HG02973 (cell line): ENCODE data around the gene MDH2.
"Not testable (repeated sequence)": the region's sequence is repeated elsewhere in the genome, so short reads cannot be mapped to it uniquely, and the experiment has no call there.

ENCODE experiments used
- ATAC-seq: cut with Tn5 transposase; IDR thresholded peaks from one replicate; pipeline ENCODE4 v1.9.1; 2021; ENCODE audit warnings: moderate library complexity; ENCODE audit not compliant: unreplicated experiment

The MDH2 gene

GRCh38 chr7:76047811-76048667, at the start of gene MDH2, which contains the start of gene STYXL1:
TSS of gene MDH2 (plus strand) at chr7:76048106. CDS start at chr7:76048161, 55 bp downstream.
TSS of gene STYXL1 (minus strand) at chr7:76048000. CDS start at chr7:76030523, 17,477 bp downstream.
- ATAC-seq, result peak; percentile 93

- ATAC-seq, result no peak
Observed at GRCh38 chr7:76000566-76000965, 47.3 kb upstream of the MDH2 start.

GRCh38 chr7:76002139-76002538, 45.8 kb upstream of the MDH2 start:
- no peak for ATAC-seq

GRCh38 chr7:76002822-76003221, 45.1 kb upstream of the MDH2 start:
- ATAC-seq, result no peak

GRCh38 chr7:76003351-76003750, 44.6 kb upstream of the MDH2 start:
- no peak for ATAC-seq

- ATAC-seq, result not testable (repeated sequence)
Observed at GRCh38 chr7:76005004-76005403, 42.9 kb upstream of the MDH2 start.

- no peak for ATAC-seq
Observed at GRCh38 chr7:76008156-76008687, 39.7 kb upstream of the MDH2 start.

GRCh38 chr7:76009672-76010600, 38.0 kb upstream of the MDH2 start:
- ATAC-seq, result no peak

GRCh38 chr7:76011442-76011861, 36.5 kb upstream of the MDH2 start:
- ATAC-seq, result no peak

- ATAC-seq, result no peak
Observed at GRCh38 chr7:76016191-76016947, 31.5 kb upstream of the MDH2 start.

GRCh38 chr7:76018520-76018919, 29.4 kb upstream of the MDH2 start:
- ATAC-seq, result not testable (repeated sequence)

GRCh38 chr7:76020031-76020714, 27.7 kb upstream of the MDH2 start:
- no peak for ATAC-seq

- ATAC-seq, result no peak
Observed at GRCh38 chr7:76022026-76022780, 25.7 kb upstream of the MDH2 start.

GRCh38 chr7:76023002-76023401, 24.9 kb upstream of the MDH2 start:
- no peak for ATAC-seq

GRCh38 chr7:76029682-76030081, 18.2 kb upstream of the MDH2 start:
- not testable (repeated sequence) for ATAC-seq

- ATAC-seq, result no peak
Observed at GRCh38 chr7:76031964-76032363, 15.9 kb upstream of the MDH2 start.

GRCh38 chr7:76037310-76037709, 10.6 kb upstream of the MDH2 start:
- no peak for ATAC-seq

- ATAC-seq, result no peak
Observed at GRCh38 chr7:76040126-76040525, 7.8 kb upstream of the MDH2 start.

- ATAC-seq, result no peak
Observed at GRCh38 chr7:76044375-76044865, 3.5 kb upstream of the MDH2 start.
